CD4-positive, CD25-positive, alpha-beta regulatory T cell (primary cell): ENCODE data around the gene ADRA1B. TPM values are rescaled to one million over a fixed set of nuclear protein-coding genes. Genes with fewer than 3 reads are reported as not detected.

Experiments used
- ATAC-seq, 2 donors: fragments of 150-1000 bp; cut with Tn5 transposase; one replicate each; pipeline ENCODE4 v1.10.0; 2021; ENCODE audit warnings: low read depth in 2 of 2, moderate number of reproducible peaks in 2 of 2, moderate library complexity in 1 of 2
- DNase-seq, 3 donors: peaks; one replicate each; pipeline versions ENCODE4 v3.0.0 to v3.0.0-alpha.2; 2012 to 2022; ENCODE audit warnings: mixed read lengths in 1 of 3
- H3K27ac ChIP-seq: one replicate; pipeline ENCODE4 v1.7.0; 2013; ENCODE audit warnings: mild to moderate bottlenecking, low read length; ENCODE audit not compliant: insufficient read depth, poor library complexity, severe bottlenecking
- H3K27me3 ChIP-seq: one replicate; pipeline ENCODE4 v1.7.0; 2013; ENCODE audit warnings: low read length; ENCODE audit not compliant: control insufficient read depth, insufficient read depth
- H3K36me3 ChIP-seq: one replicate; pipeline ENCODE4 v1.7.0; 2013; ENCODE audit warnings: mild to moderate bottlenecking, low read length, moderate library complexity; ENCODE audit not compliant: control insufficient read depth, insufficient read depth
- H3K4me1 ChIP-seq: 2 replicates; pipeline ENCODE4 v1.7.0; 2013; ENCODE audit warnings: mild to moderate bottlenecking, low read length; ENCODE audit not compliant: insufficient read depth, control insufficient read depth, poor library complexity, severe bottlenecking
- H3K4me3 ChIP-seq: one replicate; pipeline ENCODE4 v1.7.0; 2013; ENCODE audit warnings: low read depth, mild to moderate bottlenecking, low read length, moderate library complexity
- H3K9me3 ChIP-seq, 2 experiments: 1 replicate in 1 of 2; 2 replicates in 1 of 2; pipeline ENCODE4 v1.7.0; 2013; ENCODE audit warnings: low read length in 2 of 2, mild to moderate bottlenecking in 1 of 2, moderate library complexity in 1 of 2; ENCODE audit not compliant: control insufficient read depth in 2 of 2
- H3K27ac Mint-ChIP-seq, 3 donors: one replicate each; pipeline ENCODE4 v1.8.0; 2020 to 2022; ENCODE audit warnings: mild to moderate bottlenecking in 3 of 3, mixed read lengths in 3 of 3, moderate library complexity in 2 of 3
- H3K27me3 Mint-ChIP-seq: one replicate; pipeline ENCODE4 v1.8.0; 2022; ENCODE audit warnings: mild to moderate bottlenecking, mixed read lengths
- H3K36me3 Mint-ChIP-seq: one replicate; pipeline ENCODE4 v1.8.0; 2020; ENCODE audit warnings: mixed read lengths
- H3K4me1 Mint-ChIP-seq, 4 donors: one replicate each; pipeline ENCODE4 v1.8.0; 2020 to 2022; ENCODE audit warnings: mixed read lengths in 4 of 4, mild to moderate bottlenecking in 1 of 4
- H3K4me3 Mint-ChIP-seq, 4 donors: one replicate each; pipeline ENCODE4 v1.8.0; 2020 to 2022; ENCODE audit warnings: mild to moderate bottlenecking in 4 of 4, mixed read lengths in 4 of 4, moderate library complexity in 3 of 4
- H3K9me3 Mint-ChIP-seq, 7 donors: one replicate each; pipeline ENCODE4 v1.8.0; 2020 to 2022; ENCODE audit warnings: mixed read lengths in 7 of 7, mild to moderate bottlenecking in 3 of 7, moderate library complexity in 2 of 7
- polyA plus RNA-seq, 4 donors: library from polyadenylated mRNA; unstranded; fragments of 300-500 nt; fragmentation: Illumina TruSeq; gene quantifications; one replicate each; pipeline ENCODE4 v1.2.3, GENCODE V29; 2021
- total RNA-seq: library from RNA; stranded (reverse); gene quantifications from one replicate; pipeline ENCODE4 v1.2.3, GENCODE V29; 2022

Gene ADRA1B
- total and polyA plus RNA-seq, 5 donors from 2014 or later, result not detected

DNA sequence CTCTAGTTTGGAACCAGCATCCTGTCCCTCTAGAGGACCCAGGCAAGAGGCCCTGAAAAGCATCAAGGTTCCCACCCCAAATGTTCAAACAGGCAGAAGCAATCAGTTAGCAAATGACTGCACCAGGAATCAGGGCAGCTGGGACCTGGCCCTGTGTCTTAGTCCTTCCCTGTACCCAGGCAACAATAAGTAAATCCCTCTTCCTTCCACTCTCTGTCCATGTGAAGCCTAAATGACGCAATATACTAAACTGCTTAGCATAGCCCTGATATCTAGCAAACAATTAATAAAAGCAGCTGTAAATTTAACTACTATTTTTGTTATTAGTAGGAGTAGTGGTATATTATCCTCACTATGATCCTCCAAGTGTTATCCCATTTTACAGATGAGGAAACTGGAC is 13.2 kb upstream of the ADRA1B start:
- H3K4me1 Mint-ChIP-seq, result no peaks in the 10 kb centered on the region
- Histone ChIP-seq H3K27ac (no peak overlapping the region), H3K4me1 (no peaks in the 10 kb centered on the region), H3K36me3 (no peaks in the 10 kb centered on the region), H3K9me3 (no peaks in the 10 kb centered on the region), H3K27me3 (peaks cover 2% of the 10 kb centered on the region), H3K4me3 (no peak overlapping the region)
- DNase-seq, result no peak
- H3K4me3 Mint-ChIP-seq, result no peak overlapping the region
- no peak overlapping the region for H3K27ac Mint-ChIP-seq
- H3K27me3 Mint-ChIP-seq, result no peaks in the 10 kb centered on the region
- H3K36me3 Mint-ChIP-seq, result no peaks in the 10 kb centered on the region
- no peak for ATAC-seq
- H3K9me3 Mint-ChIP-seq, result no peaks in the 10 kb centered on the region

DNA sequence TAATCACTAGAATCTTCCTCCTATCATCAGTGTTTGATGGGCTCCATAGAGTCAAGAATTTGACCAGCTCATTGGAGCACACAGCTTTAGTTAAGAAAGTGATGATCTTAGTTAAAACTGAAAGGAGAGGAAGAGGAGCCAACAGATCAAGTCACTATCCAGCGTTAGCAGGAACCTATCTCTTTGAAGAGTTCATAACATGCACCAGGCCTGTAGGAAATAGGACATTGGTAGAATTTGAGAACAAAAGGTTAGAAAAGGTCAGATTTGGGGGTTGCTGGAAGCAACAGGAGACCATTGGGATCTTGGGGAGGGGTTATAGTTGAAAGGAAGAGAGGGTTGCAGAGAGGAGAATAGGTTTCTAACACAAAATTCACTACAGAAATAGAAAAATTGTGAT is 11.4 kb upstream of the ADRA1B start:
- no peak overlapping the region for H3K27ac ChIP-seq
- no peaks in the 10 kb centered on the region for H3K9me3 ChIP-seq
- H3K36me3 ChIP-seq, result no peaks in the 10 kb centered on the region
- no peak for DNase-seq
- H3K4me1 ChIP-seq, result no peaks in the 10 kb centered on the region
- H3K4me3 Mint-ChIP-seq, result no peak overlapping the region
- peaks cover 1% of the 10 kb centered on the region for H3K27me3 ChIP-seq
- no peak overlapping the region for H3K4me3 ChIP-seq
- no peak overlapping the region for H3K27ac Mint-ChIP-seq
- H3K9me3 Mint-ChIP-seq, result no peaks in the 10 kb centered on the region
- no peak for ATAC-seq
- no peaks in the 10 kb centered on the region for H3K27me3 Mint-ChIP-seq
- H3K36me3 Mint-ChIP-seq, result no peaks in the 10 kb centered on the region
- no peaks in the 10 kb centered on the region for H3K4me1 Mint-ChIP-seq

DNA sequence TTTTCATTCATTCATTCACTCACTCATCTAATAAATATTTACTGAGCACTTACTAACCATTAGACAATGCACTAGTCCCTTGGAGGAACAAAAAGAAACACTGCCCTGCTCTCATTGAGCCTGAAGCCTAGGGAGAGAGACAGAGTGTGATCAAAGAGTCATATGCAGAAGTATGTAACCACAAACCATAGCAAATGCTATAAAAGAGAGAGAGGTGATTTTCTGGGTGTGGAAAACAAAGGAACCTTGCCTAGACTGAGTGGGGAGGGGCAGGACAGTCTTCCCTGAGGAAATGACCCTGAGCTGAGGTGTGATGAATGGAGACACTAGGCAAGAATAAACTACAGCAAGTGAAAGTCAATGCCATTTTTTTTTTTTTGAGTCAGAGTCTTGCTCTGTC is 10.8 kb upstream of the ADRA1B start:
- Histone ChIP-seq H3K4me3 (no peak overlapping the region), H3K36me3 (no peaks in the 10 kb centered on the region), H3K9me3 (no peaks in the 10 kb centered on the region), H3K27me3 (peaks cover 2% of the 10 kb centered on the region), H3K4me1 (no peaks in the 10 kb centered on the region), H3K27ac (no peak overlapping the region)
- H3K36me3 Mint-ChIP-seq, result no peaks in the 10 kb centered on the region
- H3K27me3 Mint-ChIP-seq, result no peaks in the 10 kb centered on the region
- H3K4me1 Mint-ChIP-seq, result no peaks in the 10 kb centered on the region
- DNase-seq, result no peak
- H3K9me3 Mint-ChIP-seq, result no peaks in the 10 kb centered on the region
- no peak for ATAC-seq
- no peak overlapping the region for H3K4me3 Mint-ChIP-seq
- no peak overlapping the region for H3K27ac Mint-ChIP-seq

DNA sequence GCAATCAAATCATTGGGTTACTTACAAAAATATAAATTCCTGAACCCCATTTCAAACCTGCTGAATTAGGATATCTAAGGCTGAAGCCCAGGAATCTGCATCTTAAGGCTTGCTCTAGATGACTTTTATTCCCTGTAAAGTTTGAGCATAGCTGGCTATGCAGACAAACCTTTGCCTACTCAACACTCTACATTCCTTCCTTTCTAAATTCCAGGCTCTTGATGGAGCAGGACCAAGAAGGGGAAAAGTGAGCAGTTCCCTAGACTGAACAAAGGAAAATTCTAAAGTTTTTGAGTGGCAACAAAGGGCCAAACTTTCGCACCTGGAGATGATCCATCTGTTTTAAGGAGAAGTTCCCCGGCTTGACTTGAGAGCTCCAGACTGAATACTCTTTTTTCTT is 9.8 kb upstream of the ADRA1B start:
- H3K9me3 ChIP-seq, result no peaks in the 10 kb centered on the region
- ATAC-seq, result no peak

DNA sequence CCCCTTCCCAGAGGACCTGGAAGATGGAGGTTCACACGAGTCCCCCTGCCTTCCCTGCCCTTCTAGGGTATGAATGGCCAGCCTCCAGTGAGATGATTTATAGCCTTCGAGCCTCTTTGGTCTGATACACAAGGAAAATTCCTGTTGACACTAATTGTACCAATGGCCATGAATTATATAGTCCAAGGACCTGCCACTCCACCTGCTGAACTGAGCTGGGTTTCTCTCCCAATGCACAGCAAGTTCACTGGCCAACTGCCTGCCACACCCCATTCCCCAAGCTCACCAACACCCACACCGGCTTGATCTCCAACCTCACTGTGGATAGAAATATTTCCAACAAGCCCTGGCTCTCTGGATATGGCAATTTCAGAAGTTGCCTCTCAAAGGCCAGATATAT is 9.3 kb upstream of the ADRA1B start:
- no peak overlapping the region for H3K4me3 ChIP-seq
- no peaks in the 10 kb centered on the region for H3K4me1 ChIP-seq
- no peaks in the 10 kb centered on the region for H3K4me1 Mint-ChIP-seq
- H3K9me3 Mint-ChIP-seq, result no peaks in the 10 kb centered on the region
- H3K9me3 ChIP-seq, result no peaks in the 10 kb centered on the region
- H3K36me3 Mint-ChIP-seq, result no peaks in the 10 kb centered on the region
- H3K4me3 Mint-ChIP-seq, result no peak overlapping the region
- ATAC-seq, result no peak
- no peak overlapping the region for H3K27ac ChIP-seq
- H3K27me3 Mint-ChIP-seq, result peaks cover 4% of the 10 kb centered on the region
- H3K27ac Mint-ChIP-seq, result no peak overlapping the region
- no peaks in the 10 kb centered on the region for H3K36me3 ChIP-seq
- peaks cover 4% of the 10 kb centered on the region for H3K27me3 ChIP-seq
- no peak for DNase-seq

More for the DNA sequence above, 9.8 kb upstream of the ADRA1B start:
- Mint-ChIP-seq H3K36me3 (no peaks in the 10 kb centered on the region), H3K27me3 (no peaks in the 10 kb centered on the region), H3K4me3 (no peak overlapping the region), H3K4me1 (no peaks in the 10 kb centered on the region), H3K27ac (no peak overlapping the region), H3K9me3 (no peaks in the 10 kb centered on the region)
- Histone ChIP-seq H3K4me1 (no peaks in the 10 kb centered on the region), H3K36me3 (no peaks in the 10 kb centered on the region), H3K27me3 (peaks cover 4% of the 10 kb centered on the region), H3K4me3 (no peak overlapping the region), H3K27ac (no peak overlapping the region)
- no peak for DNase-seq

DNA sequence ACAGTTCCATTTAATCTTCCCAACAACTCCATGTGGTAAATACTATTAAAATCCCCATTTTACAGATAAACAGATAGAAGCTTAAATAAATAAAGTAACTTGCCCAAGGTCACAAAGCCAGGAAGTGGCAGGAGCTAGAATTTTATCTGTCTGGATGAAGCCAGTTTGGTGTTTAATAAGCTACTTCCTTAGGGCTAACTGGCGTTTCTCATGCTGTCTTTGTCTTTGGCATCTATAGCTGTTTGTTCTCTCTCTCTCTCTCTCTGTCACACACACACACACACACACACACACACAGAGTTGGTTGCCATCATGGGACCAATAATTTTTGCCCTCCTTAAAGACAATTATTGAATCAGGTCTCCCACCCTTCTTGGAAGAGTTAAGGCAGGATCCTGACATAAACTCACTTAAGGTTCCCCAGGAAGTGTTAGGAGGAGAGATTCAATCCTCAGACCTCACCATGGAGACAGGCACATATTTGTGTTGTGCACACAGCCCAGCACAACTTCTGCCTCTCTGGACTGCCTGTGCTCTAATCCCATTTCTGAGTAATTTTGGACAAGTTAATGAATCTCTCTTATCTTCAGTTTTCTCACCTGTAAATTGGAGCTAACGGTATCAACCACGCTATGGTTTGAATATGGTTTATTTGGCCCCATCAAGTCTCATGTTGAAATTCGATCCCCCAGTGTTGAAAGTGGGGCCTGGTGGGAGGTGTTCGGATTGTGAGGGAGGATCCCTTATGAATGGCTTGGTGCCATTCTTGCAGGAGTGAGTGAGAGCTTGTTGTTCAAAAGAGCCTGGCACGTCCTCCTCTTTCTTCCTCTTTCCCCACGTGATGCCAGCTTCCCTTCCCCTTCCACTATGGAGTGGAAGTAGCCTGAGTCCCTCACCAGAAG is 8.3 kb upstream of the ADRA1B start:
- H3K9me3 ChIP-seq, result no peaks in the 10 kb centered on the region
- no peaks in the 10 kb centered on the region for H3K4me1 ChIP-seq
- peaks cover 9% of the 10 kb centered on the region for H3K27me3 Mint-ChIP-seq
- no peaks in the 10 kb centered on the region for H3K36me3 ChIP-seq
- ATAC-seq, result no peak
- H3K27me3 ChIP-seq, result peaks cover 7% of the 10 kb centered on the region
- no peak overlapping the region for H3K4me3 Mint-ChIP-seq
- H3K36me3 Mint-ChIP-seq, result no peaks in the 10 kb centered on the region
- no peak overlapping the region for H3K4me3 ChIP-seq
- H3K4me1 Mint-ChIP-seq, result no peaks in the 10 kb centered on the region
- H3K27ac ChIP-seq, result no peak overlapping the region
- DNase-seq, result no peak
- H3K27ac Mint-ChIP-seq, result no peak overlapping the region
- no peaks in the 10 kb centered on the region for H3K9me3 Mint-ChIP-seq

GRCh38 chr5:159908591-159908940 is 7.7 kb upstream of the ADRA1B start:
- Histone ChIP-seq H3K4me3 (no peak overlapping the region), H3K27me3 (peaks cover 7% of the 10 kb centered on the region), H3K27ac (no peak overlapping the region), H3K9me3 (no peaks in the 10 kb centered on the region), H3K36me3 (no peaks in the 10 kb centered on the region), H3K4me1 (no peaks in the 10 kb centered on the region)
- Mint-ChIP-seq H3K9me3 (no peaks in the 10 kb centered on the region), H3K27me3 (peaks cover 10% of the 10 kb centered on the region), H3K4me3 (no peak overlapping the region), H3K27ac (no peak overlapping the region), H3K36me3 (no peaks in the 10 kb centered on the region), H3K4me1 (no peaks in the 10 kb centered on the region)
- ATAC-seq, result no peak
- DNase-seq, result no peak

- no peaks in the 10 kb centered on the region for H3K9me3 Mint-ChIP-seq
- Histone ChIP-seq H3K9me3 (no peaks in the 10 kb centered on the region), H3K36me3 (no peaks in the 10 kb centered on the region), H3K4me3 (no peak overlapping the region), H3K27me3 (peaks cover 7% of the 10 kb centered on the region), H3K4me1 (no peaks in the 10 kb centered on the region), H3K27ac (no peak overlapping the region)
- H3K4me3 Mint-ChIP-seq, result no peak overlapping the region
- DNase-seq, result no peak
- H3K27ac Mint-ChIP-seq, result no peak overlapping the region
- H3K36me3 Mint-ChIP-seq, result no peaks in the 10 kb centered on the region
- peaks cover 14% of the 10 kb centered on the region for H3K27me3 Mint-ChIP-seq
- no peaks in the 10 kb centered on the region for H3K4me1 Mint-ChIP-seq
- no peak for ATAC-seq
These were observed 7.2 kb upstream of the ADRA1B start for GRCh38 chr5:159909126-159909525.
